SK-N-MC (cell line): Measurements from ENCODE around the gene NCKAP5.

Experiments used
- EZH2 ChIP-seq: fragments of 200-600 bp; sonication (generic); IDR thresholded peaks from one replicate; pipeline ENCODE4 v1.6.1; 2017; ENCODE audit warnings: antibody characterized with exemption
- POLR2AphosphoS5 ChIP-seq: IDR thresholded peaks from 2 replicates; pipeline ENCODE4 v1.6.1; 2012; ENCODE audit warnings: mild to moderate bottlenecking, low read depth, low read length, borderline replicate concordance

DNA sequence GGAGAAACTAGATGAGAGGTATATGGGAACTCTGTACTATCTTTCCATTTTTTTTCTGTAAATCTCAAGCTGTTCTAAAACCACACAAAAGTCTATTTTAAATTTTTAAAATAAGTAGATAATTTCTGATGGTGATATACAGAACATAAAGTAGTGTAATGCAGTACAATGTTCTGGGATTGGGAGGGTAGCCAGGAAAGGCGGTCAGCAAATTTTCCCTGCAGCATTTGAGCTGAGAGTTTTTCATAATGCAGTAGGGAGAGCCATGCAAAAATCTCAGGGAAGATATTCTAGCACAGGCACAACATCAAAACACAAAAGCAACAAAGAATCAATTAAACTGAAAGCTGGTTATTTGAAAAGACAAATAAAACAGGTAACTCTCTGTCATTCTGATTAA lies 141.5 kb downstream of the NCKAP5 start:
- TF ChIP-seq POLR2AphosphoS5 = no peak
- no peak for TF ChIP-seq EZH2
